ENCODE data around the gene C10orf53.
"Not testable (repeated sequence)": the region's sequence is repeated elsewhere in the genome, so short reads cannot be mapped to it uniquely, and the experiment has no call there.

Gene C10orf53

DNA sequence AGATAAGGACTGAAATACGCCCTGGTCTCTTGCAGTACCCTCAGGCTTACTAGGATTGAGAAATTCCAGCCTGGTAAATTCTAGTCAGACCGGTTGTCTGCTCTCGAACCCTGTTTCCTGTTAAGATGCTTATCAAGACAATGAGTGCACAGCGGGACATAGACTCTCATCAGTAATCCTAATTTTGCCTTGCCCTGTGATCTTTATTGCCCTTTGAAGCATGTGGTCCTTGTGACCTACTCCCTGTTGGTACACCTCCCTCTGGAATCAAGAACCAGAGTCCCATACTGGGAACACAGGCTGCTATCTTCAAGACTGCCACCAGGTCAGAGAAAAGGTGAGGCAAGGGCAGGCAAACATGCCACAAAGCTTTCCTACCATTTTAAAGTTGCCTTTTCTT lies 7.2 kb downstream of the C10orf53 start:
- in situ Hi-C loops (cut with MboI; ENCODE audit: low sequenced_read_pairs): no loop called here

DNA sequence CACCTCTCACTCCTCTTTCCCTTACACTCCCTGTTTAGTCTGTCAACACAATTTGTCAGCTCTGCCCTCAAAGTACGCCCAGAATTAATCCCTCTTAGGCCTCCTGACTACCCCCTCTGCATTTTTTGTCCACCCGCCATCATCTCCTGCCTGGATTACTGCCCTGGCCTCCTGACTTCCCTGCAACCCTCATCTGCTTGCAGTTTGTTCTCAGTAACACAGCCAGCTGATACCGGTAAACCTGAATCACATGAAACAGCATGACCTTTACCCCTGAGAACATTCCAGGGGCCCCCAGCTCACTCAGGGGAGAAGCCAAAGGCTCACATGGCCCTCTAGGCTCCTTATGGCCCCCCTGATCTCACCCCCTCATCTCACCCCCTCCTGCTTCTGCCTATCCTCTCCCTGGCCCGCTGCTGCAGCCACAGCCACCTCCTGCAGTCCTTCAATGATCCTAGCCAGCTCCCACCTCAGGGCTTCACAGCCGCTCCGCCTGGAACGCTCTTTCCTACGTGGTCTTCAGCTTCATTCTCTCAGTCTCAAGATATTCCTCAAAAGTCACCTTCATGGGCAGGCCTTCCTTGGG lies 8.9 kb downstream of the C10orf53 start:
- in situ Hi-C loops (cut with MboI; ENCODE audit: low sequenced_read_pairs): no loop called here

DNA sequence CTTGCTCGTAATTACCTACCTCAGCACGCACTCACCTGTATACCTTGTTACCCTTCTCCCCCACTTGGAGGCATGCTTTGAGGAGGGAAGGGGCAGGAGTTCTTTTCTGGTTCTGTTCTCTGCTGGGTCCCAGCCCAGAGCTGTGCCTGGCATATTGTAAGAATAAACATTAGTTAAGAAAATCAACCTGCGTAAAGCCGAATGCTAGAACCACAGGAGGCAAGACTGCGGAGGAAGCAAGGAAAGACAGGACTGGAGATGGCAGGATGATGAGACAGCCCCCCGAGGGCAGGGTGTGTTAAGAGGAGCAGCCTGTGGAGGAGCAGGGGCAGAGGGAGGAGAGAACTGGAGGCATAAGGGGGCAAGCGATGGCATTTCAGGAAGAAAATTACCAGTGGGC lies 9.5 kb downstream of the C10orf53 start:
- in situ Hi-C loops (cut with MboI; ENCODE audit: low sequenced_read_pairs): no loop called here

DNA sequence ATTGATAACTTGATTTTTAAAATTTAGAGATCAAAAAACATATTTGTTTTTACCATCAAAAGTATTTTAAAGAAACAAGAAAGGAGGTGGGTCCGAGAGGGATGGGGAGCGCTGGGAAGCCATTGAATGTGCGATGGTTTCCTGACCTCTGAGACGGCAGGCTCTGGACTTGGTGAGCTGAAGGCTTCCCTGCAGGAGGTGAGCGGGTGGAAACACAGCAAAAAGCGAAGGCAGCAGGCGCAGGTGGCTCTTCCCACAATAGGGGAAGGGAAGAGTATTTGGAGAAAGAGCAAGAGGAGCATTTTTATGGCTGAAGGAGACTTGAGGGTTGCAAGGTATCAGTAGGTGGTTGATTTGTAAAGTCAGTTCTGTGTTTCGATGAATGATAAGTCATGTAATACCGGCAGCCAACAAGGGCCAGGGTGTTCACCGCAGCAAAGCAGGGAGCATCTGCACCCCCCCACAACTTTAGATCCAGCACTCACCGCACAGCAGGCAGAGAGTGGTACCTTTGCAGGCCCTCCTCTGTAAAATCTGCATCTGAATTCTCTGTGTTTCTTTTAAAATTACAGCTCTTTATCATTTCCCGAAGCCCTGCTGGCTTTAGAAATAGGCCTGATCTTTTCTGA lies 10.5 kb downstream of the C10orf53 start:
- in situ Hi-C loops (cut with MboI; ENCODE audit: low sequenced_read_pairs): no loop called here

DNA sequence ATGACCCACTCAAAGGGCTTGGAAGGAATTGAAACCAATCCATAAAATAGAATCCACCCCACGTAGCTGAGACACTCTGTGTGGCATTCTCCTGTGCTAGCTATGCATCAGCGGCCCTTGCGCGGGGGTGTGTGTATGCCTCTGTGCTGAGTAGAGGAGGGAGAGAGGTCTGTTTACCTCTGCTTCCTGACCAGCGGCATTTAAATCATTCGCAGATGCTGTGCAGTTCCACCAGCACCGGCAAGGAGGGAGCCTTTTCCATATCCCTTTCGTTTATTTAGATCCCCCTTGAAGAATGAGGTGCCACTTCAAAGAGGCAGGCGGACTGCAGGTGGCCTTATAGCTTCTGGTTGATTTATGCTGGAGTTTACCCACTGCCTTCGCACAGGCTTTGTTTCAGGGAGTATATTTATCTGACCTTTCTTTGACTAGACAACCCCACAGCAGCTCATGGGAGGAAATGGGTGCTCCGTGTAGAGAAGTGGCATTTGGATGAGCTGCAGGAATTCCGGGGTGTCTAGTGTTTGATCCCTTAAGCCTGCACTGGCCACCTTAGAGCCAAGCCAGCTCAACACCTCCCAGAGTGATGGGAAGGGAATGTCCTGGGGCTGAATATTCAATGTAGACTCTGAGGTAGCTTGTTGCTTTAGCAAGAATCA lies 11.4 kb downstream of the C10orf53 start:
- in situ Hi-C loops (cut with MboI; ENCODE audit: low sequenced_read_pairs): no loop called here

DNA sequence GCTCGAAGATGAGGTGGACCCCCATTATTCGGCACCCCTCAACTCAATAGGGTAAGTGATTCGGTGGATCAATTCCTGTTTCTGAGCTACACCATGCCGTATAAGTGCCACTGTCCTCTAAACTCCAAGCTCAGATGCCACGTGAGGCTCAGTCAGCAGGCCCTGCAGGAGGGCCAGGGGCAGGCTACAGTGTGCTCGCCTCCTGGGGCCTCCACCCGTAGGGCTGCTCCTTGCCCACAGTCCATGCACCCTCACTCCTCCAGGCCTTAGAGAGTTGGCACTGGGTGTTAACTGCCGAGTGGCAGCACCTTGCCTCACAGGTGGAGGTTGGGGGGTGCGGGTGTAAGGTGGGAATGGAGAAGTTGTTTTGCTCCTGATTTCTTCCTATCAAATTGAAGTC lies 12.1 kb downstream of the C10orf53 start:
- in situ Hi-C loops (cut with MboI; ENCODE audit: low sequenced_read_pairs): no loop called here

DNA sequence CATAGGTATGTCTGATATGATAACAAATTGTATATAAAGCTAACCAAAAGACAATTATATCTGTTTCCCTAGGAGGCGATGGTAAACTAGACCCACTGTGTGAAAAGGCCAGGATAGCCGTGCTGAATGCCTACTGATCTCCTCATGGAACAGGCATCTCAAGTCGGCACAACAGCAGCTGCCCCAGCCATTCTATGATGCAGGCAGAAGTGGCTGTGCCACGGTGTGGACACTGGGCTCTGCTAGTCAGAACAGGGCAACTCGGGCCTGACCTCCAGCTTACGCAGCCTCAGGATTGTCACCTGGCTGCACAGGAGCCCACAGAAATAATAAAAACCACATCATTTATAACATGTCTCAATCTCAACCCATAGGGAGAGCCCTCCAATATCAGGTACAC lies 15.0 kb downstream of the C10orf53 start:
- in situ Hi-C loops (cut with MboI; ENCODE audit: low sequenced_read_pairs): no loop called here

DNA sequence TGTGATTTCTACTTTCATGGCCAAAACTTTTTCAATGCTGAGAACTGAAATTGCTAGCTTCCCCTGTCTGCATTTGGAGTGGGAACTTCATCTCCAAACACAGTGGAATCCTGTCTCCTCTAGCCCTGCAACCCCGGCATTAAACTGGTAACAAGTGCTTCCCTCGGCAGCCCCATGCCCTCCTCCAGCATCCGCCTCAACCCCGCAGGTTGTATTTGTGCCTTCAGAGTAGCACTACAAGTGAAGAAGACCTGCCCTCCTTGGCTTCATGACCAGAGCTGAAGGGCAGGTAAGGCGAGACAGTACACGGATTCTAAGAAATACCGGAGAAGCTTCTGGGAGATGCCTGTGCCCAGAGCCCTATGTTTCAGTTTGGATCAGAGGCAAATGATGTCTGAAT lies 16.9 kb downstream of the C10orf53 start:
- in situ Hi-C loops (cut with MboI; ENCODE audit: low sequenced_read_pairs): no loop called here

DNA sequence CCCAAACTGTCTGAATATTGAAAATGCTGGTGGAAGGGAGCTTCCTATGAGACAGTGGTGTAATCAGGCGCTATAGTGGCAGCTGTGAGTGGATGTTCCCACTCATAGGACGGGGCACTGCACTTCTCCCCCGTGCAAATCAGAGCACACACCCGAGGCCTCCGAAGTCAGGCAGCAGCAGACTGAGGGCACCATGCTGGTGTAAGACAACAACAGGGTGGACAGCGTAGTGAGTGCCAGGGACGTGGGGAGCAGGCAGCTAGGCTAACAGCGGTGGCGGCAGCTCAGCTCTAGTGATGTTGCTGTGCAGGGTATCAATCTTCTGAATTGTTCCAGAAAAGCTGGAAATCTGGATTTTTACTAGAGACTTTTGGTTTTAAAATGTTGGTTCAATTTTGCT lies 19.2 kb downstream of the C10orf53 start:
- in situ Hi-C loops (cut with MboI; ENCODE audit: low sequenced_read_pairs): no loop called here

DNA sequence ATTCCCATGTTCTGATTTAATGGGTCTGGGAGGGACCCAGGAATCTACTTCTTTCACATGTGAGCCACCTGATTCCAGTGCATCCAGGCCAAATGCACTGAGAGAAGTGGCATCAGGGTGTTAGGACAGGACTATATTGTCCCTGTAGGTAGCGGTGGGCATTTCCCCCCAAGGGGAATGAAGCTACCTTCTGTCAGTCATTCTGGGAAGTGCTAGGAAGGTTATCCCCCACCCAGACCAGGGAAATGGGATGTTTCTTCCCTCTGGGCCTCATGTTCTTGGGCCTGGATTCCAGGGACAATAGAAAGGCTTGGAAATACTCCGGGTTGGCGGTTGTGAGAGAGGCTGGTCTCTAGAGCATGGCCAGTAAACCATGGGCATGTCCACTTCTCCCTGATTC lies 20.8 kb downstream of the C10orf53 start:
- in situ Hi-C loops (cut with MboI; ENCODE audit: low sequenced_read_pairs): no loop called here

DNA sequence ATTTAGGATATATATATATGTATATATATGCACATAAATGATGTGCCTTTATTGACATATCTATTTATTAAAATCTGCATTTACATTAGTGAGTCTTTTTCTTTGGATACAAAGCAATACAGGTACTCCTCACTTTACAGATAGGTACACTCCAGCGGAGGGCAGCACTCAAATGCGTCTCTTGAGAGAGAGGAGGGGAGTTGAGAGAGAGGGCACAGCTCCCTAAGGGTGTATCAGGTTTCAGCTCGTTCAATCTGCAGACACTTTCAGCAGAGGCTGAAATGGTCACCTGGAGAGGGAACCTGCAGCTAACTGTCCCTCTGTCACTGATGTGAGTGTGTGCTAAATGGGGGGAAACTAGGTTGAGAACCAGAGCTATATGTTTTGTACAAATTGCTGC lies 21.5 kb downstream of the C10orf53 start:
- in situ Hi-C loops (cut with MboI; ENCODE audit: low sequenced_read_pairs): no loop called here

DNA sequence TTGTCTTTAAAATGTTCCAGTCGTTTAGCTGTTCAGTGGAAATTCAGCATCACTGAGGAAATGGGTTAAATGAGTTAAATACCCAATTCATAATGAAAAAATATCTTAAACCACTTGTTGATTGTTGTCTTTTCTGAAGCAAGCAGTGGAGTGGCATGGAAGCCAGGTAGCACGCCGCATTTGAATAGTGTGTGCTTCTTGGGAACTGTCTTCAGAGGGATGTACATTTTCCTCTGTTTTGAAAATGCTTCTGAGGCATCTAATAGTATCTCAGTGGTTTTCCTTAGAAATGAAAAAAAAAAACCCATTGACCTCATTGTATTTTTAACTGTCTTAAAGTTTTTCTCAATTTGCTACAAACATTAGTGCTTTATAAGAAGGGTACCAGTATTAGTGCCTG lies 28.1 kb downstream of the C10orf53 start:
- in situ Hi-C loops (cut with MboI; ENCODE audit: low sequenced_read_pairs): no loop called here

DNA sequence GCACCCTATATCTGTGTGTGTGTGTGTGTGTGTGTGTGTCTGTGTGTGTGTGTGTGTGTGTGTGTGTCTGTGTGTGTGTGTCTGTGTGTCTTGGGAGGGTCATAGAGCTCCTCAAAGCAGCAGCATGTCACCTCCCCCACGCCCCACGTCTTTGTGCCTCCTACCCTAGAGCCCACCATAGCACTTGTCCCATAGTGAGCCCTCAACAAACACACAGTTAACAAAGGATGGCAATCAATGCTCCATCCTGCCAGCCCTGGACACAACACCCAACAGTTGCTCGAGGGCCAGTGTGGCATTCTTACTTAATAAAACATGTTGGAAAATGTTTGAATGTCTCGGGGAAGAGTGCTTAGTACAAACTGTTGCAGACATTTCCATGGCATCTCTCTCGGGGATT lies 30.5 kb downstream of the C10orf53 start:
- in situ Hi-C loops (cut with MboI; ENCODE audit: low sequenced_read_pairs): no loop called here

DNA sequence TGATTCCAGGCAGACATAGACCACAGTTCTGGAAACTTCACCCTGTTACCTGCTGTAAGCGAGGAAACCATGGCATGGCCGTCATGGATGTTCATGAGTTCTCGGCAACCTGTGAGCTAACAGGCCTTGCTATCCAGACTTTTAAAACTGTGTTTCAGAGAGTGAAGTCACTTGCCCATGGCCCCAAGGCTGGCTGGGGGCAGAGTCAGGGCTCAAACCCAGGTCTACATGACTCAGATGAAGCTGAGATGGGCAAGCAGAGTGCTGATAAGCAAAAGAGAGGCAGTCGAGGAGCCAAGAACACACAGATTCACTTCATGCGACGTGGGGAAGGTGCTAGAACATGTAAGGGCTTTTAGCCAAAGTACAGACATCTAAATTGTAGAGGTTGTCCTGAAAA lies 31.5 kb downstream of the C10orf53 start:
- in situ Hi-C loops (cut with MboI; ENCODE audit: low sequenced_read_pairs): no loop called here

DNA sequence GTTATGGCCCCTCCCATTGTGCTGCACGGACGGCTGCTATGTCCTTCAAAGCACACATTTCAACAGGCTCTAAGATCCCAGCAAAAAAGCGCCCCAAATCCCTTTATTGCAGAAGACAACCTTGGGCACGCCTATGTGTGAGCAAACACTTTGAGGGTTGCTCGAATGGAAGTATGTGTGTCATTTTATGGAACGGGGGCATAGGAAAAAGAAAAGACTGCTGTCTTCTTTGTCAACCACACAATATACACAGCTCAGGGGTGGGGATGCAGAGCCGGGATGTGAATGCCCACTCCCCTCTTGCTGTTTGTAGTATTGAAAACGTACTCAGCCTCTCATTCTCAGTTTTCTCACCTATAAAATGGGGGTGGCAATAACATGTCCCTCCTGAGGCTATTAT lies 32.0 kb downstream of the C10orf53 start:
- in situ Hi-C loops (cut with MboI; ENCODE audit: low sequenced_read_pairs): no loop called here

DNA sequence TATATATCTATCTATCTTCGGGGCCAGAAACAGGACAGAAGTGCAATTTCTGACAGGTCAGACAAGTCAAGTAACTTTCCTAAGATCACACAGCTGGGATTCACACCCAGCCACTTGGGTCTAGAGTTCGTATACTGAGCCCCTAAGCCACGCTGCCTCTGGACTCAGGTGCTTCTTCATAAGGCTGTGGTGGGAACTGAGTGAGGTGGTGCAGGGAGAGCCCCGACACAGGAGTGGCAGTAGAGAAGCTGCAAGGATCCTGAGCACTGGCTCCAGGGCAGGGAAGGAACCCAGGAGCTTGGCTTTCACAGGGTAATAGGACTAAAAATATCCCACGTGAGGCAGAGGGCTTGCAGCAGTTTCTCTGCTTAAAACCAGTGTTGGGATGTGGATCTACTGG lies 33.8 kb downstream of the C10orf53 start:
- in situ Hi-C loops (cut with MboI; ENCODE audit: low sequenced_read_pairs): no loop called here

DNA sequence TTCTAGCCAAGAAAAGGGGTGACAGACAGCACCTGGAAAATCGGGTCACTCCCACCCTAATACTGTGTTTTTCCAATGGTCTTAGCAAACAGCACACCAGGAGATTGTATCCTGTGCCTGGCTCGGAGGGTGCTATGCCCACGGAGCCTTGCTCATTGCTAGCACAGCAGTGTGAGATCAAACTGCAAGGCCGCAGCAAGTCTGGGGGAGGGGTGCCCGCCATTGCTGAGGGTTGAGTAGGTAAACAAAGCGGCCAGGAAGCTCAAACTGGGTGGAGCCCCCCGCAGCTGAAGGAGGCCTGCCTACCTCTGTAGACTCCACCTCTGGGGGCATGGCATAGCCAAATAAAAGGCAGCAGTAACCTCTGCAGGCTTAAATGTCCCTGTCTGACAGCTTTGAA lies 35.7 kb downstream of the C10orf53 start:
- in situ Hi-C loops (cut with MboI; ENCODE audit: low sequenced_read_pairs): not testable (repeated sequence)

DNA sequence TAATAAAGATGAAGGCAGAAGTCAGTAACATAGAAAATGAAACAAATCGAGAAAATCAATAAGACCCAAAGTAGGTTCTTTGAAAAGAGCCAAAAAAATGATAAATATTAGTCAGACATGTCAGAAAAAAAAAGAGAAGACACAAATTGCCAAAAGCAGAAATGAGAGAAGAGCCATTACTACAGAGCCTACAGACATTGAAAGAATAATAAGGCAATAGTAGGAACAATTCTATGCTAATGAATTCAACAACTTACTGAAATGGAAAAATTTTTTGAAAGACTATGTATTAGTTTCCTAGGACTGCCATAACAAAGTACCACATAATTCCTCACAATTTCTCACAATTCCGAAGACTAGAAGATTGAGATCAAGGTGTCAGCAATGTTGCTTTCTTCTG lies 47.1 kb downstream of the C10orf53 start:
- in situ Hi-C loops (cut with MboI; ENCODE audit: low sequenced_read_pairs): no loop called here

DNA sequence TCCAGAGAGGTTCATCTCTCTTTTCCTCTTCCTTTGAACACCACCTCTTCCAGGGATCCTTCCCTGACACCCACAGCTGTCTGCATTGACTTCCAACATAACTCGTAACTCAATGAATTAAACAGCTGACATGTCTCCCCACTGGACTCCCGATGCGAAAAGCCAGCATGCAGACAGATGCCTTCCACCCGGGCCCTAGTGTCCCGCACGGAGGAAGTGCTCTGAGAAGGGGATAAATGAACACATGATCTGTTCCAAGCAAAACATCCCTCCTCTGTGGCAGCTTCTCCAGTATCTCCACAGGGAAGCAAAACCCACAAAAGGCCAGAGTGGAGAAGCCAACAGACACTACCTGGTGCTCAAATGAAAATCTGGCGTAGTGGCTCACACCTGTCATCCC lies 54.4 kb downstream of the C10orf53 start:
- in situ Hi-C loops (cut with MboI; ENCODE audit: low sequenced_read_pairs): no loop called here

DNA sequence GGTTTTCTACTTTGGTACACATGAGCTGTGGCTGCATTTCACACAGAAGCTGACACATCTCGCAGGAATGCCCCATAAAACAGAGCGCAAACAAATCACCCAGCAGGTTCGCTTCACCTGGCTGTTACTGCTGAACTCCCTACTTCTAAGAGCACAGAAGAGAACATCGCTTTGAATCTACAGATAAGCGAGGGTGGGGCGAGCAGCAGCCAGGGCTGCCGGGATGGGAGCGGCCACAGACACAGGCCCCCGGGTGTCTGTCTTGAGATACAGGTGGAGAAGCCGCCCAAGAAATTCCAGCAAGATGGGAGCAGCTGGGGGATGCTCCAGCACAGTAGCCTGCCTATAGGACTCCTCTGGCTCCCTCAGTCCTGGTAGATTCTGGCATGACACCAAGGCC lies 55.2 kb downstream of the C10orf53 start:
- in situ Hi-C loops (cut with MboI; ENCODE audit: low sequenced_read_pairs): no loop called here

DNA sequence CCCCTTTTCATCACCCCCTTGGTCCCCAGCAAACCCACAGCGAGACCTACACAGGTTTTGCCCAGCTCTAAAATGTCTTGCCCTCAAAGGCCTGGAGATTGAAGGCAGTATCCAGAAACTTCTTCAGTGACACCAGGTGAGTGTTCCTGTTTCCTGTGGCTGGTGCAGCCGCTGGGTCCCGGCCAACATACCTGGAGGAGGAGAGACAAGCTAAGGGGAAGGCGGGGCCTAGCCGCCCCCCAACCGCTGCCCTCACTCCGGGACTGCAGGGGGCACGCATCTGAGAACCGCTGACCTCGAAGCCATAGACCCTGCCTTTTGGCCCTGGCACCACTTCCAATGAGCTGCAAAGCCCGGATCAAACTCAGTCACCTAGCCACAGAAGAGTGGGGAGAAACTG lies 55.7 kb downstream of the C10orf53 start:
- in situ Hi-C loops (cut with MboI; ENCODE audit: low sequenced_read_pairs): no loop called here

DNA sequence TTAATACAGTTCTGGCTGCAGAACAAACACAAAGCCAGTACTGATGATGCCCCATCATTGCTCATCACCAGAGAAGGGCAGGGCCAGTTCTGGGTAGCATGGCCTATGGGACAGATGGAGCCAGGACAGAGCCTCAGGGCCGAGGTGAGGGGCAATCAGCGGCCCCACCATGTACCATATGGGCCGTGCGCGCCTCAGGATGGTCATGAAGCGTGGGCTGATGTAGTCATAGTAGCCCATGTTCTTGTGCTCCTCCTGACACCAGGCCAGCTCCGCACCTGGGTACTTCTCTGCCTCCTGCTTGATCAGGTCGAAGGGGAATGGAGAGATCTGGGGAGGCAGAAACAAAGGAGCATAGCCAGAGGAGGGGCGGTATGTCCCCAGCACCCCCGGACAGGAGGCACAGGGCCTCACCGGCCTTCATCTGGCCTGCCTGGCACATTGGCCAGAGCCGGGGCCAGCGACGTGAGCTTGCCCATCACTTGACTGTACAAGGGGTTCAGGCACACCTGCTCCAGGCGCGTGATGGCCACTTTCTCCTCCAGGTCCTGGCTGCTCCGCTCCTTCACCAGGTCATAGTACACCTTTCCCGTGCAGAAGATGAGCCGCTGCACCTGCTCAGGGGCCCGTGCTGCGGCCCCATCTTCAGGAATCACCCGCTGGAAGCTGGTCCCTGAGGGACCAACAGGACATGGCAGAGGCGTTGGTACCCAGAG lies 56.6 kb downstream of the C10orf53 start:
- in situ Hi-C loops (cut with MboI; ENCODE audit: low sequenced_read_pairs): no loop called here

Data from HL-60/S4 treated with retinoic acid at 250 ng/mL for 4 days and 3 days (cell line).